ENCODE data around the gene CFAP221. TPM values are rescaled to one million over a fixed set of nuclear protein-coding genes. Genes with fewer than 3 reads are reported as not detected.

CFAP221 gene
- total RNA-seq, 2 experiments from 2014 or later: not detected

DNA sequence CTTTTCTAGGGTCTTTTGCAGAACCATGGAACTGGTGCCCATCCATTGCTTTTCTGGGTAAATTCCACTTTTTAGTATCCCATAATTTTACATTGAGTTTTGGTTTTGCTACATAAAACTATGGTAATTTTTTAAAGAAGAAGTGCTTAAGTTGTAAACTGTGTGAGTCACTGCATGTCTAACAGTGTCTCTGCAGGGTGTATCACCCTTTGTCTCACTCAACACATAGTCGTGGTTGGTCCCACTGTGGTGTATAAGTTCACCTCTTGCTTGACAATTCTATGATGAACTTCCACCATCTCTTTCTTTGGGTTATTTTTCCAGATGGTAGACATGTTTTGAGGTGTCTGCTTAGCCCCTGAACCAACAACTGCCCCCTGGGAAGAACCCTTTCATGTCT is 30.4 kb upstream of the CFAP221 start:
- no peak for DNase-seq
- Mint-ChIP-seq H3K27ac (no peak overlapping the region), H3K9me3 (no peaks in the 10 kb centered on the region), H3K4me3 (no peak overlapping the region), H3K36me3 (ENCODE audit: low read depth) (no peaks in the 10 kb centered on the region), H3K27me3 (peaks cover 56% of the 10 kb centered on the region), H3K4me1 (ENCODE audit: low read depth) (no peaks in the 10 kb centered on the region)
- TF ChIP-seq CTCF (IDR thresholded peaks at IDR 0.05): no peak
- H3K4me3 ChIP-seq (ENCODE audit: low read length): no peak overlapping the region
- ChIA-PET POLR2A (no interaction called here), CTCF (no interaction called here)
- no peaks in the 10 kb centered on the region for H3K36me3 ChIP-seq (ENCODE audit: insufficient read depth, low read length)
- H3K27ac ChIP-seq (ENCODE audit: low read depth in 1 of 2, low read length in 2 of 2): no peak overlapping the region
- no peaks in the 10 kb centered on the region for H3K9me3 ChIP-seq (ENCODE audit: control insufficient read depth in 1 of 2, insufficient read depth in 1 of 2, low read length in 2 of 2)
- peaks cover 0 to 5% of the 10 kb centered on the region in 2 experiments for H3K27me3 ChIP-seq (ENCODE audit: control insufficient read depth in 1 of 2, insufficient read depth in 2 of 2, low read length in 2 of 2)
- intact Hi-C loops (cut with DNase I, micrococcal nuclease): loop anchor here in 1 of 2 experiments (10.0 kb wide), 1 partner anchor 311 kb away; no protein-coding TSS in a partner anchor
- no peak for ATAC-seq (ENCODE audit: poor library complexity)
- H3K4me1 ChIP-seq (ENCODE audit: insufficient read depth, low read length): no peaks in the 10 kb centered on the region

DNA sequence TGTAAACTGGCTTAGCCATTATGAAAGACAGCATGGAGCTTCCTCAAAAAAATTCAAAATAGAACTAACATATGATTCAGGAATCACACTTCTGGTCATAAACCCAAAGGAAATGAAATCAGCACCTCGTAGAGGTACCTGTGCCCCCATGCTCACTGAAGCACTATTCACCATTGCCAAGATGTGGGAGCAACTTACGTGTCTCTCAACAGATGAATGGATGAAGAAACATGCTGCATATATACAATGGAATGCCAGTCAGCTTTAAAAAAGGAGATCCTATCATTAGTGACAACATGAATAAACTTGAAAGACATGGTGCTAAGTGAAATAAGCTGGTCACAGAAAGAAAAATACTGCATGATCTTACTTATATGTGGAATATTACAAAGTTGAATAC is 28.1 kb upstream of the CFAP221 start:
- CTCF ChIA-PET: no interaction called here
- no peak for TF ChIP-seq CTCF (IDR thresholded peaks at IDR 0.05)
- Histone ChIP-seq H3K27ac (ENCODE audit: low read depth in 1 of 2, low read length in 2 of 2) (no peak overlapping the region), H3K4me1 (ENCODE audit: insufficient read depth, low read length) (no peaks in the 10 kb centered on the region), H3K9me3 (ENCODE audit: control insufficient read depth in 1 of 2, insufficient read depth in 1 of 2, low read length in 2 of 2) (no peaks in the 10 kb centered on the region), H3K4me3 (ENCODE audit: low read length) (no peak overlapping the region), H3K36me3 (ENCODE audit: insufficient read depth, low read length) (no peaks in the 10 kb centered on the region), H3K27me3 (ENCODE audit: control insufficient read depth in 1 of 2, insufficient read depth in 2 of 2, low read length in 2 of 2) (peaks cover 0 to 3% of the 10 kb centered on the region in 2 experiments)
- Mint-ChIP-seq H3K27ac (no peak overlapping the region), H3K36me3 (ENCODE audit: low read depth) (no peaks in the 10 kb centered on the region), H3K27me3 (peaks cover 59% of the 10 kb centered on the region), H3K9me3 (no peaks in the 10 kb centered on the region), H3K4me3 (no peak overlapping the region), H3K4me1 (ENCODE audit: low read depth) (no peaks in the 10 kb centered on the region)
- DNase-seq: no peak
- intact Hi-C loops (cut with DNase I, micrococcal nuclease): loop anchor here in 1 of 2 experiments (10.0 kb wide), 1 partner anchor 309 kb away; no protein-coding TSS in a partner anchor
- ATAC-seq (ENCODE audit: poor library complexity): no peak
- POLR2A ChIA-PET: no interaction called here

- H3K27me3 ChIP-seq (ENCODE audit: control insufficient read depth in 1 of 2, insufficient read depth in 2 of 2, low read length in 2 of 2): peaks cover 0 to 6% of the 10 kb centered on the region in 2 experiments
- peaks cover 68% of the 10 kb centered on the region for H3K27me3 Mint-ChIP-seq
- H3K4me1 Mint-ChIP-seq (ENCODE audit: low read depth): no peaks in the 10 kb centered on the region
- POLR2A ChIA-PET: no interaction called here
- H3K4me3 ChIP-seq (ENCODE audit: low read length): no peak overlapping the region
- H3K4me1 ChIP-seq (ENCODE audit: insufficient read depth, low read length): no peaks in the 10 kb centered on the region
- H3K4me3 Mint-ChIP-seq: no peak overlapping the region
- DNase-seq (peak in 10 of 14 experiments; percentile 1 to 46 (median 14)), ATAC-seq (ENCODE audit: poor library complexity) (no peak)
- no peaks in the 10 kb centered on the region for H3K9me3 ChIP-seq (ENCODE audit: control insufficient read depth in 1 of 2, insufficient read depth in 1 of 2, low read length in 2 of 2)
- TF ChIP-seq CTCF (IDR thresholded peaks at IDR 0.05): peak; percentile 34
- H3K36me3 Mint-ChIP-seq (ENCODE audit: low read depth): no peaks in the 10 kb centered on the region
- no peaks in the 10 kb centered on the region for H3K36me3 ChIP-seq (ENCODE audit: insufficient read depth, low read length)
- CTCF ChIA-PET: no interaction called here
- no peak overlapping the region for H3K27ac Mint-ChIP-seq
- H3K9me3 Mint-ChIP-seq: no peaks in the 10 kb centered on the region
- intact Hi-C loops (cut with DNase I, micrococcal nuclease): loop anchor here in 1 of 2 experiments (10.0 kb wide), 1 partner anchor 307 kb away; no protein-coding TSS in a partner anchor
- no peak overlapping the region for H3K27ac ChIP-seq (ENCODE audit: low read depth in 1 of 2, low read length in 2 of 2)
These were observed 26.8 kb upstream of the CFAP221 start for GRCh38 chr2:119517433-119517832.

Measured in CD4-positive, alpha-beta T cell (primary cell).